Body of pancreas (tissue), 4 donors: ENCODE measurements around the gene ARHGAP15. TPM values are rescaled to one million over a fixed set of nuclear protein-coding genes. Genes with fewer than 3 reads are reported as not detected.

Experiments used
- ATAC-seq: fragments of 150-250 bp; one replicate; pipeline ENCODE4 v1.9.1; 2016
- DNase-seq, 4 donors: peaks; one replicate each; pipeline ENCODE4 v3.0.0-alpha.2; 2019
- H3K27ac ChIP-seq, 4 donors: fragments of 200-600 bp; sonication (generic); 1 replicate in 3 of 4; 2 replicates in 1 of 4; pipeline versions ENCODE4 v1.5.1 to v1.6.1; 2016 to 2019; ENCODE audit warnings: mild to moderate bottlenecking in 1 of 4, mixed read lengths in 1 of 4, moderate library complexity in 1 of 4
- H3K27me3 ChIP-seq, 2 donors: fragments of 200-600 bp; sonication (generic); one replicate each; pipeline ENCODE4 v1.6.0; 2016; ENCODE audit warnings: mild to moderate bottlenecking in 1 of 2
- H3K36me3 ChIP-seq, 2 donors: fragments of 200-600 bp; sonication (generic); replicated peaks in 1 of 2; 2 replicates each; pipeline ENCODE4 v1.5.1; 2016; ENCODE audit warnings: low read depth in 2 of 2; ENCODE audit not compliant: insufficient read depth in 1 of 2
- H3K4me1 ChIP-seq: fragments of 200-600 bp; sonication (generic); one replicate; pipeline ENCODE4 v1.6.0; 2016
- H3K4me3 ChIP-seq, 2 donors: fragments of 200-600 bp; sonication (generic); 1 replicate in 1 of 2; 2 replicates in 1 of 2; pipeline ENCODE4 v1.5.1; 2016 to 2019
- H3K9me3 ChIP-seq, 3 donors: fragments of 200-600 bp; sonication (generic); 1 replicate in 2 of 3; 2 replicates in 1 of 3; pipeline ENCODE4 v1.5.1; 2016
- POLR2A ChIP-seq, 3 donors: fragments of 450-650 bp; IDR thresholded peaks; one replicate each; pipeline ENCODE4 v1.6.1; 2016; ENCODE audit warnings: antibody characterized with exemption in 3 of 3, mild to moderate bottlenecking in 2 of 3
- WGBS, 2 donors: methylation state at CpG; one replicate each; pipeline ENCODE4 v1.1.5; 2017; 5-methylcytosine and 5-hydroxymethylcytosine counted together
- intact Hi-C: fragments of 100-400 bp; cut with DNase I; formaldehyde crosslinking; loops from one replicate; pipeline ENCODE4 v1.15.1; 2023
- total RNA-seq, 2 donors: library from RNA; depleted of rRNA; stranded (reverse); fragments of >200 nt; gene quantifications; one replicate each; pipeline ENCODE4 v1.1.0, GENCODE V29; 2016
- TF ChIP-seq, protein P1 (sequence below), 7 experiments: fragments of 450-650 bp in 4 of 7; fragments of 200-600 bp in 3 of 7; sonication (generic) in 3 of 7; IDR thresholded peaks; one replicate each; pipeline ENCODE4 v1.5.1; 2016 to 2019; ENCODE audit warnings: antibody characterized with exemption in 7 of 7

ARHGAP15 gene
- total RNA-seq, 2 donors from 2014 or later, result 1.3 TPM; not detected in 1

DNA sequence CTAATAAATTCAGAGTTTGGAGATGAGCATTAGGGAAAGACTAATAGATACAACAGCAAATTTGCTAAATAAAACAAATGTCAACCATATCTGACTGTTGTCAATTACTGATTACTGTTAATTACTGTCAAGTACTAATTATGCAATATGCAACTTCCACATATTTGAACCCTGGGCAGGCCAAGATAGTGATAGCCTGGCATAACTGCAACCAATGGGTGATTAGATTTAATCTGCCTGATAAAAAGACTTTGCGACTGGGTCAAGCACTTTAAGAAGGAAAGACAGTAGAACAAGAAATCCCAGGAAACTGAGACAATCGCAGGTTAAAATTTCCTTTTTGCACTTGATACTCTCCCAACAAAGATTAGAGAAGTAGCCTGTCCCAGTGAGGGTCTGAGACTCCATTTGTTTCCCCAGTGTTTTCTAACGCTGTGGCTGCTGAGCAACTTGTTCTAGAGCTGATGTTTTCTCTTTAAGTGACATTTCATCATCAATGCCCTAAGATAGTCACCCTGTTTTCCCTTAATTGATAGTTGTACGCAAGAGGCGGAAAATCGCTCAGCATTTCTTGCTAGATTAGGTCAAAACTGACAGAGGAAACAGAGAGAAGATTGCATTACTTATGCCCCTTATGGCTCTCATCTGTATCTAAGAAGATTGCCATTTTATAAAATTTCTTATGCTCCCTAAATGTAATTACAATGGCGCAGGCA lies 17.8 kb downstream of the ARHGAP15 start:
- H3K4me1 ChIP-seq, result no peaks in the 10 kb centered on the region
- DNase-seq (no peak), ATAC-seq (no peak)
- TF ChIP-seq, protein P1, sequence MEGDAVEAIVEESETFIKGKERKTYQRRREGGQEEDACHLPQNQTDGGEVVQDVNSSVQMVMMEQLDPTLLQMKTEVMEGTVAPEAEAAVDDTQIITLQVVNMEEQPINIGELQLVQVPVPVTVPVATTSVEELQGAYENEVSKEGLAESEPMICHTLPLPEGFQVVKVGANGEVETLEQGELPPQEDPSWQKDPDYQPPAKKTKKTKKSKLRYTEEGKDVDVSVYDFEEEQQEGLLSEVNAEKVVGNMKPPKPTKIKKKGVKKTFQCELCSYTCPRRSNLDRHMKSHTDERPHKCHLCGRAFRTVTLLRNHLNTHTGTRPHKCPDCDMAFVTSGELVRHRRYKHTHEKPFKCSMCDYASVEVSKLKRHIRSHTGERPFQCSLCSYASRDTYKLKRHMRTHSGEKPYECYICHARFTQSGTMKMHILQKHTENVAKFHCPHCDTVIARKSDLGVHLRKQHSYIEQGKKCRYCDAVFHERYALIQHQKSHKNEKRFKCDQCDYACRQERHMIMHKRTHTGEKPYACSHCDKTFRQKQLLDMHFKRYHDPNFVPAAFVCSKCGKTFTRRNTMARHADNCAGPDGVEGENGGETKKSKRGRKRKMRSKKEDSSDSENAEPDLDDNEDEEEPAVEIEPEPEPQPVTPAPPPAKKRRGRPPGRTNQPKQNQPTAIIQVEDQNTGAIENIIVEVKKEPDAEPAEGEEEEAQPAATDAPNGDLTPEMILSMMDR (IDR thresholded peaks at IDR 0.05), result no peak
- TF ChIP-seq POLR2A (IDR thresholded peaks at IDR 0.05), result no peak
- H3K27me3 ChIP-seq, result no peaks in the 10 kb centered on the region
- 58 to 72% methylated on average over 7 of the region's 7 CpGs for WGBS, 2 donors
- H3K36me3 ChIP-seq, result no peaks in the 10 kb centered on the region
- no peak overlapping the region for H3K4me3 ChIP-seq
- intact Hi-C loops, result no loop called here
- H3K9me3 ChIP-seq, result no peaks in the 10 kb centered on the region
- no peak overlapping the region for H3K27ac ChIP-seq

DNA sequence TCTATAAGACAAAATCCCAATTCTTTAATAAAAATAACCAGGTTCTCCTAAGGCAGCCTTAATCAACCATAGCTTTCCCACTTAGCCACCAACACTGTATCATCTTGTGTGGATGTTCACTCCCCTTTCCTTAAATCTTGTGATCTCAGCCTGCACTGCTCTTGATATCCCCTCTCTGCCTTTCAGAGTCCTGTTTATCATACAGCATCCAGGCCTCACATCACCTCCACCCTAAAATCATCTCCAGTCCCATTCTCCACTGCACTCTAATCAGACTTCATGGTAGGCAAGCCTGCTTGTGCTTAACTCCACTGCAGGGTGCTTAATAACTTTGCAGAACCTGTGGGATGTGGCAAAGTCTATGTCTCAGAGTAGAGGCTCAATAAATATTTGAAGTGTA lies 18.8 kb downstream of the ARHGAP15 start:
- DNase-seq (no peak), ATAC-seq (no peak)
- Histone ChIP-seq H3K27ac (no peak overlapping the region), H3K36me3 (no peaks in the 10 kb centered on the region), H3K4me3 (no peak overlapping the region), H3K9me3 (no peaks in the 10 kb centered on the region), H3K27me3 (no peaks in the 10 kb centered on the region), H3K4me1 (no peaks in the 10 kb centered on the region)
- intact Hi-C loops, result no loop called here
- no peak for TF ChIP-seq POLR2A (IDR thresholded peaks at IDR 0.05)
- TF ChIP-seq, protein P1 (IDR thresholded peaks at IDR 0.05), result no peak

DNA sequence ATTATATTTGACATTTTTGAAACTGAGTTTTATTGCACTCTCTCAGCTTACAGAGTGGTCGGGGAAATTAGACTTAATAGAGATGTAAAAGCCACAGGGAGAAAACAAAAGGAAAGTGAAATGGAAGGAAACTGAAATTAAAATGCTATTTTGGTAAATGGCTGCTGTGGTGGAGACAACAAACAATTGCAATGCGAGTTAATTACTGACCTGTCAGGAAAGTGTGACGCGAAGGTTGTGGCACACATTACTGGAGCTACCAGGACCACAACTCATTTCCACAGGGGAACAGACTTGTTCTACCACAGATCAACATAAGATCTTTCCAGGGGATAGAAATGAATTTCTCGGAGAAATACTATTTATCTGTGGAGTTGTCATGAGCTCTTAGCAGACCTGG lies 19.5 kb downstream of the ARHGAP15 start:
- no peak for TF ChIP-seq POLR2A (IDR thresholded peaks at IDR 0.05)
- TF ChIP-seq, protein P1 (IDR thresholded peaks at IDR 0.05), result no peak
- intact Hi-C loops, result no loop called here
- WGBS, 2 donors, result 55 to 64% methylated on average over 5 of the region's 5 CpGs
- Histone ChIP-seq H3K27me3 (no peaks in the 10 kb centered on the region), H3K4me3 (no peak overlapping the region), H3K4me1 (no peaks in the 10 kb centered on the region), H3K27ac (no peak overlapping the region), H3K9me3 (no peaks in the 10 kb centered on the region), H3K36me3 (no peaks in the 10 kb centered on the region)
- ATAC-seq (no peak), DNase-seq (no peak)

DNA sequence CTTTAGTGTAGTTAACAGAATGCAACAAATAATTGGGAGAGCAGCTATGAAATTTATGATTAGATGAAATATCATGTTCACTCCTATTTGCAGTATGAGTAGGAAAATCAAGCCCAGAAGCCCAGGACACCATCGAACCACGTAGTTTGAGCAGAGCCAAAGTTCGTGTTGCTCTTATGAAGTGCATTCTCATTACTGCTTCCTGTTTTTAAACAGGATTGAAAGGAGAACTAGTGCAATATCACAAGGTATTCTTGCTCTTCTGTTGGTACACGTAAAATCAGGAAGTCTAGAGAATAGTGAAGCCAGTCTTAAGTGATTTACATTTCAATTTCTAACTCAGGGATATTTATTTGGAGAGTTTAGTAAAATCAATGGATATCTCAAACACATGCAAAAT lies 21.1 kb downstream of the ARHGAP15 start:
- Histone ChIP-seq H3K4me3 (no peak overlapping the region), H3K27me3 (no peaks in the 10 kb centered on the region), H3K4me1 (no peaks in the 10 kb centered on the region), H3K27ac (peak overlapping the region in 1 of 4 donors; percentile 41), H3K9me3 (no peaks in the 10 kb centered on the region), H3K36me3 (no peaks in the 10 kb centered on the region)
- ATAC-seq, result no peak
- peak in 1 of 4 donors; percentile 8 for DNase-seq
- TF ChIP-seq, protein P1 (IDR thresholded peaks at IDR 0.05), result no peak
- TF ChIP-seq POLR2A (IDR thresholded peaks at IDR 0.05), result no peak
- intact Hi-C loops, result no loop called here
- WGBS, 2 donors, result 45 to 67% methylated on average over 4 of the region's 4 CpGs
